Cerebellar nuclear complex (tissue), 1 donor: ENCODE results near the gene TTLL7.
A peak's percentile ranks its signal among the peaks of the same experiment; 100 is the strongest.
"Not testable (repeated sequence)": the region's sequence is repeated elsewhere in the genome, so short reads cannot be mapped to it uniquely, and the experiment has no call there.

Experiments
- DNase-seq, 2 experiments: peaks; one replicate each; lab custom pipeline; 2025; lab: John Stamatoyannopoulos, UW

The TTLL7 gene

GRCh38 chr1:83995649-83996048 is 3.3 kb downstream of the TTLL7 start:
- no peak for DNase-seq

DNA sequence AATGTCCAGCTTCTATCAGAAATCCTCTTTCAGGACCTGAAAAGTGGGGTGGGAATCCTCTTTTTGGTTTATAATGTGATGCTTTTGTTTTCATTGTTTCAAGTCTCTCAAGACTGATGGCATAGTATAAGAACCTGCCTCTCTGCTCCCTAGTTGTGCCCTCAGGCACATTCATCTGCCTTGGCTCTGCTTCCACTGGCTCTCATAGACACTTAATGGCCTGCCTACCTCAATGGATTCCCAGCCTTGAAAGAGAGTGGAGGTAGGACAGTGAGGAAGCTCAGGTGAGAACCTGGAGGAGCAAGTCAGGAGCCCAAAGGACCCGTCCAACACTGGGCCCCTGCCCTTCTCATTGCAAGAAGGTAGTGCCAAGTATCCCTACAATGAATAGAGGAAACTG is 4.8 kb downstream of the TTLL7 start:
- DNase-seq, result no peak

GRCh38 chr1:83990734-83991133 is 8.2 kb downstream of the TTLL7 start:
- no peak for DNase-seq

DNA sequence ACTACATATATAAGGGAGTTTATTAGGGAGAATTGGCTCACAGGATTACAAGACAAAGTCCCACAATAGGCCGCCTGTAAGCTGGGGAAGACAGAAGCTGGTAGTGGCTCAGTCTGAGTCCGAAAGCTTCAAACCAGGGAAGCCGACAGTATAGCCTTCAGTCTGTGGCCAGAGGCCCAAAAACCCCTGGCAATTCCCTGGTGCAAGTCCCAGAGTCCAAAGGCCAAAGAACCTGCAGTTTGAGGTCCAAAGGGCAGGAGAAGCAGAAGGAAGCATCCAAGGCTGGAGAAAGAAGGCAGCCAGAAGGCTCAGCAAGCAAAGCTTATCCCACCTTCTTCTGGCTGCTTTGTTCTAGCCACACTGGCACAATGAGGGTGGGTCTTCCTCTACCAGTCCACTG is 13.9 kb downstream of the TTLL7 start:
- no peak for DNase-seq

DNA sequence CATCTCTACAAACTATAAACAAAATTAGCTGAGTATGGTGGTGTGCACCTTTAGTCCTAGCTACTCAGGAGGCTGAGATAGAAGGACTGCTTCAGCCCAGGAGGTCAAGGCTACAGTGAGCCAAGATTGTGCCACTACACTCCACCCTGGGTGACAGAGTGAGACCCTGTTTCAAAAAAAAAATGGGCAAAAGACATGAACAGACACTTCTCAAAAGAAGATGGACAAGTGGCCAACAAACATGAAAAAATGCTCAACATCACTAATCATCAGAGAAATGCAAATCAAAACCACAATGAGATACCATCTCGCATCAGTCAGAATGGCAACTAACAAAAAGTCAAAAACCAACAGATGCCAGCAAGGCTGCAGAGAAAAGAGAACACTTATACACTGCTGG is 15.0 kb downstream of the TTLL7 start:
- not testable (repeated sequence) for DNase-seq

GRCh38 chr1:83978056-83978455 is 20.9 kb downstream of the TTLL7 start:
- DNase-seq, result no peak

GRCh38 chr1:83976920-83977319 is 22.0 kb downstream of the TTLL7 start:
- no peak for DNase-seq

DNA sequence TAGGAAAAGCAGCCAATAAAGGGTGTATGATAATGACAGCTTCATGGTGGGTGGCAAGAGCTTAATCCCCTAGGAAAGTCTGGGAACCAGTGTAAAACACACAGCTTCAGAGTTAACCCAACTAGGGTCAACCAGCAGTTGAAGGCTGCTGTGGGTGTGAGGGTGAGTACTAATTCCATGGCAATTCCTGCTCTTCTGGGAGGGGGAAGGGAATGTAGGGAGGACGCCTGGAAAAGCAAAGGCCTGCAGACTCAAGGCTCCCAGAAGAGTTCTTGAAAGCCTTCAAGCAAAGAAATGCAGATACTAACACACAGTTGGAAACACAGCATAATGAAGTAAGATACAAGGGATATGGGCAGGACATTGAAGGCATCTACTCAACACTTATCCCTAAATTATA is 28.1 kb downstream of the TTLL7 start:
- no peak for DNase-seq

DNA sequence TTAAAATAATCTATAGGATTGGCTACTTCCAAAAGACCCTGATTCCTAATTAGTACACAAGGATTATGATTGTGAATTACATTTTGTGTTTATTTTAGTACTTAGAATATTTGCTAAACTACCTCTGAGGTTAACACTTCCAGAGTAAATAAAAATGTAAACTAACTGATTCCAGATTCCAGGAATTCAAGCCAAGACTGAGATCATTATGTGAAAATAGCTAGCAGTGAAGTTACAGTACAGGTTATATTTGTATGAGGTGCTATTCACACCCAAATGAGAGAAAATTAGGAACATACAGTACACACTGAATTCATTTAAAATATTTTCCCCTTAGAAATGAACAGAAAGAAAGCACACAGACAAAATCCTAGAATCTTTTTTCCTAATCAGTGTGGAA is 28.8 kb downstream of the TTLL7 start:
- no peak for DNase-seq

DNA sequence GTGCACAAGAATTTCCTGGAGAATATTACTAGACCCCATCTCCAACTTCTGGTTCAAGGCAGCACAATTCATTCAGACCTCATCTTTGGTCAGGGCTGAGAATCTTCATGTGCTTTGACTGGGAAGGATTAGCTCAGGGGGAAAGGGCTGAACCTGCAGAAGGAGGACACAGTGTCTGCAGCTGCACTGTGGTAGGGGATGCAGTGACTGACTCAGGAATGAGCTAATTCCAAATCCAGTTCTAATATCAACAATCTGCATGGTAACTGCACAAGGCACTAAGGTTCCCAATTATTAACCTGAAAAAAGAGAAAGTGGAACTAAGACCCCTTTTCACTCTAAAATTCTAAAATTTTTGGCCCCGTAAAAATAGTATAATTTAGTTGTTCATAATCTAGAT is 31.6 kb downstream of the TTLL7 start:
- DNase-seq, result no peak

DNA sequence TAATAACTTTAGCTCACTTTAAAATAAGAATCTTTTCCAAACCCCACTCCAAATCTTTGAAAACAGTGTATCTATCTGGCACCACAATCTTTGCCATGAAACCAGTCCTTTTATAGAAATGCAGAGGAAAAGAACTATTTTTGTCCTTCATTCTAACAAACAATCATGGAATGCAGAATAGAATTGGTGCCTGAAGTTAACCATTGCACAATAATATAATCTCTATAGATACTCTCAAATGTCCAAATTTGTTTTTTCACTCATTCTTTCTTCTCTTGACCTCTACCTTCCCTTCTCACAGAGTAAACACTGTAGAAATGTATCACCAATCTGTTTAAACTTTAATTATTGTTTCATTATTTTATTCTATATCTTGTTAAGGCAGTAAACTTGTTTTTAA is 34.8 kb downstream of the TTLL7 start:
- DNase-seq, result no peak

DNA sequence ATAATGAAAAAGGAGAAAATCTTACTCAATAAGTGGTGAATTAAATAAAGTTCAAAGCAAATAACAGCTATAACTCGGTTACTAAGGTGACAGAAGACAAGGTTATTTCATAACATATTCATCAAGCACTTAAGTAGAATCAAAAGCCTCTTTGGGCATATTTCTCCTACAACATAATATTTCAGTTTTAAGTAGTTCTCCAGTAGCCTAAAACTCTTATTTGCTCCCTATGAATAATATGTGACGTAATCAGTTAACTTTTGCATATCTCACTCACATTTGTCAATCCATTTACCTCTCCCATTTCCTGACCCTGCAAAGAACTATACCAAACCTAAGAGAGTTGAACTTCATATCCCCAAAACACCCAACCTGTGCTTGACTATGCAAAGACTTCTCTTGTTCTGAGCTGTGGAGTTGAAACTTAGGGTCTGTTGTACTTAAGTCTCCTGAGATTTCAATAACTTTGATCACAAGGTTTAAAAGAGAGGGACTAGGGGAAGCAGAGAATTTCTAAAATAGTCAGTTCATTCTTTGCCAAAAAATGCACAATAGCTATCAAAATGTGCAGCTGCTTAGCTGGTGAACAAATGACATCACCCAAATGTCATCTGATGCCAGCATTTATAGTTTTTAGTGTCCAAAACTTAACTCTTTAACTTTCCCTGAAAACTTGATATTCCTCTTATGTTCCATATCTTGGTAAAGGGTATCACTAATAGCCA is 37.2 kb downstream of the TTLL7 start:
- DNase-seq, result no peak

DNA sequence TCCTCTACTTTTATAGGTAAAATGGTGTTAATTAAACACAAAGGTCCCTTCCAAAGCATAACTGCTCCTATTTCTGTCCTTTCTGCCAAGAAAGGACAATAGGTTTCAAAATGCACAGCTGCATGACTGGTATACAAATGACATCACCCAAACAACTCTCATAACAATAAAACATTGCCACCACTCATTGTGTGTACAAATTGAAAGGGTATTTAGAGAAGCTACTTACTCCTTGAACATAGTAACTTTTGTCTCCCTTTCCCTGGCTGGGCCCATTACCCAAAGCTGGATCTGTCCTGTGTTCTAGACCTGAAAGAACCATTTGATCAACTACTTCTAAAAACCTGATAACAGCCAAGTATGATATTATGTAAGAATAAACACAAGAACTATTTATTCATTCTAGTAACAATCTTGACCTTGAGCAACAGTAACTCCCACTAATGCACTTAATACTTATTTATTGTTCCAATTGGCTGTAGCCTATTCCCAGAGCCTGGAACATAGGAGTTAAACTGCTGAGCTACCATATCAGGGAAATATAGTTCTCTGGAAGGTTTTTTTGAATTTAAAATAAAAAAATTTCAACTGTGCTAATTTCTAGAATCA is 38.2 kb downstream of the TTLL7 start:
- DNase-seq, result no peak

DNA sequence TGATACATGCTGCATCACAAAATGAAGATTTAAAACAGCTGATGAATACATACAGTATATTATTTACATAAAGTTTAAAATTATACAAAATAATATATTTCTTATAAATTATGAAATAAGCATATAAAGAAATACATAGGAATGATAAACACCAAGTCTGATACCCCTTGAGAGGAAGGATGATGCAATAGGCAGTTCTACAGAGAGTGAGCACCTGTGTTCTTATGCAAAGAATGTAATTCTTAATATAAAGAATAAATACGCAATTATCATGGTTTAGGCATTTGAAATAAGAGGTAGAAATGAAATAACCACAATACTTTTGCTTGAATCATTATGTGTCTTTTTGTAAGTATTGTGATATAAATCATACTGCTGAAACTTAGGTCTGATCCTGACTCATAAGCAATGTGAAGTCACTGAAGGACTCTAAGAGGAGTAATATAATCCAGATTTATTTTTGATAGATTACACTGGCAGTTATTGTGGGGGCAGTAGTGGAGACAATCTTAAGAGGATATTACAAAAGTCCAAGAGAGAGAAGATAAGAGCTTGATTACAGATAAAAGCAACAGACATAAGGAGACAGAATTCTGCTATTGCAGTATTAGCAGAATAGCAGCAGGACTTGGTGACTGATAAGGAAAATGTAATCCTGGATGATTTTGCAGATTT is 39.0 kb downstream of the TTLL7 start:
- DNase-seq, result no peak

GRCh38 chr1:83958704-83959103 is 40.2 kb downstream of the TTLL7 start:
- DNase-seq, result no peak

- no peak for DNase-seq
These were observed 44.6 kb downstream of the TTLL7 start for GRCh38 chr1:83954166-83954823.

DNA sequence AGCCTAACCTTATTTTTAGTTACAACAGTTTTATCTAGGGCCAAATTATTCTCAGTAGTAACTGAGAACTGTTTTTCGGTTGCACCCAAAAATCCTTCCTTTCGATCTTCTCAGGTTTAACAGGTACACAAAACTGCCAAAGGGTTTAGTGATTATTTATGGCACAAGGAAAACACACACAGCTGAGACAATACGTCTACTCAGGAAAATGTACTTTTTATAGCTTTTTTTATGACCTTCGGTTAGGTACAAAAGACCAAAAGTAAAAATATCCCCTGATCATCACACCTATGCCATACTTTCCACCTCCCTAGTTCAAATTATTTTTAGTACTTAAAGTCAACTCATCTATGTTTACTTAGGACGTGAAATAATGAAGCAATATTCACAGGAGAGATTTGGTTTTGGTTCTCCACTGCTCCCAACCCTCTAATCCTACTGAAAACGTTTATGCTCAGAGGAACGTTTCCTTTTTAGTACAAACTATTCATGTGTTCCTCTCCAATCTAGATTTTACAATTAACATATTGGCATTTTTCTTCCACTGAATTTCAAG is 48.7 kb downstream of the TTLL7 start:
- DNase-seq, result no peak

DNA sequence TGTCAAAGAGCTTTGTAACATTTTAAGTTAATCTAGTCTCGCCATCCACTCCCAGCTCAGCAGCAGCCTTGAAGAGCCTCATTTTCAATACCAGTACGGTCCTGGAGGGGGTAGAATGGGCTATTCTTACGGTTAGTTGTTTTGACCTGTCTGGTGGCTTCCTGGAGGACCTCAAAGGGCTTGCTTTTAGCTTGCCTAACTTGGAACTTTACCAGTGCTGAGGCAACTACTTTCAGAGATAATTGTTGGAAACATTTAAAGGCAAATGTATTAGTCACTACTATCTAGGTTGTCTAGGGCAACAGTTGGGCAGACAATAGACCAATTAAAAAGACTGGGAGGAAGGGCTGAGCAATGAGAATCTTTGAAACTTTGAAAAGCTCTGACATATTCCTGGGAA is 56.0 kb downstream of the TTLL7 start:
- DNase-seq, result no peak

- no peak for DNase-seq
These were observed 64.4 kb downstream of the TTLL7 start for GRCh38 chr1:83934550-83934949.

DNA sequence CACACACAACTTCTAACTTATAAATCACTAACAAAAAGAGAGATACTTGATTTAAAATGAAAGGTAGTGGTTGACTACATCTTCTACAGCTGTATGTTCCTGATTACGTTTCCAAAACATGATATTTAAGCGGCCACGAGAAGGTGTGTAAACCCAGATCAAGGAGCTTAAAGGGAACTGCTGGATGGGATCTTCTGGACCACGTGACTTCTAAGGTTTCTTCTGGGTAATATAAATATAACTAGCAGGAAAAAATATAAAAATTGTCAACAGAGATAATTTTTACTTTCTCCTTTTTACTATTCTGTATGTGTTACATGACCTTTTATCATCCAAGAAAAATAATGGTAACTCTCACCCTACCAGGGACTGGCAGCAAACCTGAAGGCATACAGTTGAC is 66.2 kb downstream of the TTLL7 start:
- DNase-seq, result no peak

GRCh38 chr1:83932281-83932680 is 66.7 kb downstream of the TTLL7 start:
- DNase-seq, result no peak

- peak in 1 of 2 experiments; percentile 35 for DNase-seq
These were observed 67.2 kb downstream of the TTLL7 start for GRCh38 chr1:83931658-83932253.
